Camera-type eye (tissue), 1 donor: Measurements from ENCODE around the gene ING1. TPM values are rescaled to one million over a fixed set of nuclear protein-coding genes. Genes with fewer than 3 reads are reported as not detected.

Source experiments
- total RNA-seq: library from RNA; depleted of rRNA; stranded (reverse); fragments of >200 nt; gene quantifications from one replicate; pipeline ENCODE4 v1.2.3, GENCODE V29; 2014

The ING1 gene
- total RNA-seq: 26.3 TPM

GRCh38 chr13:110713642-110713952 is at the start of gene ING1:
ING1 (plus strand) TSS chr13:110713700; CDS start chr13:110714150, 450 bp downstream.

DNA sequence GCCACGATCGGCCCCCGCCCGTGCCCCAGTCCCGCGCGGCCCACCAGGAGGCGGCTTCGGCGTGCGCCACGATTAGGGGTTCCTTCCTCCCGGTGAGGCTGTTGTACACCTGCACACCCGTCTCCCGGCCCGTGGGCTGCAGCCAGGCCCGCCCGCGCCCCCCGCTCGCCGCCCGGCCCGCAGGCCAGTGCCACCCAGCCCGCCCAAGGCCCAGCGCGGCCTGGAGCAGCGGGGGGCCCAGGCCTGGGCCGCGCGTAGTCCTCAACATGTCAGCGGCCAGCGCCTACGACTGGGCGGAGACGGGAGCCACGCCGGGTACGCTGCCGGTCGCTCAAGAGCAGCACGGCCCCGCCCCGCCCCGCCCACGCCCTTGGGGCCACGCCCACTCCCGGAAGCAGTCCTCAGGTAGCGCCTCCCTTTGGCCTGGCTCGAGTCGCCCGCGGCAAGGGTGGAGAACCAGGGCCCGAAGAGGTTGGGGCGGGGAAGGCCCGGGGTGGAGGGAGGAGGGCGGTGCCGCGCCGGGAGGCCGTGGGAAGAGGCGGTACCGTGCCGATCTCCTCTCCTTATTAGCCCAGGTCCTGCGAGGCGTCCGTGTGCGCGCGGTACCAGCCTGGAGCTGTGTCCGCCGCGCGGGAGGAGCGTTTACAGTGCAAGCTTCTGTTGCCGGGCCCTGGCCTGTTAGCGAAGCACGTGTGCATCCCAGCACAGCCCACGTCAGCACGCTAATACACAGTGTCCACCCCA is 7.5 kb upstream of the ING1 start, which contains the start of gene CARS2:
Gene CARS2, minus strand, starts transcription at position 291 of the 744 bp plus-strand sequence. Its CDS starts 23 bp downstream, at position 268.

Other genes with a start within 250 kb of the ING1 start
- gene RAB20, start 152.0 kb upstream of the ING1 start, total RNA-seq: 6.7 TPM
- gene NAXD, start 98.2 kb upstream of the ING1 start, total RNA-seq: 26.4 TPM
- 230 TPM for gene CARS2, start 7.6 kb upstream of the ING1 start, total RNA-seq
- gene ANKRD10, start 201.4 kb downstream of the ING1 start, total RNA-seq: 211 TPM